HL-60/S4 treated with retinoic acid at 250 ng/mL for 4 days and 3 days (cell line): ENCODE measurements around the gene RALGAPB.
"Not testable (repeated sequence)": the region's sequence is repeated elsewhere in the genome, so short reads cannot be mapped to it uniquely, and the experiment has no call there.

Source experiments
- in situ Hi-C: fragments of 300-500 bp; cut with MboI; formaldehyde crosslinking; loops from 2 replicates; pipeline ENCODE4 v1.7.0; 2022; ENCODE audit warnings: low sequenced_read_pairs

Gene RALGAPB

DNA sequence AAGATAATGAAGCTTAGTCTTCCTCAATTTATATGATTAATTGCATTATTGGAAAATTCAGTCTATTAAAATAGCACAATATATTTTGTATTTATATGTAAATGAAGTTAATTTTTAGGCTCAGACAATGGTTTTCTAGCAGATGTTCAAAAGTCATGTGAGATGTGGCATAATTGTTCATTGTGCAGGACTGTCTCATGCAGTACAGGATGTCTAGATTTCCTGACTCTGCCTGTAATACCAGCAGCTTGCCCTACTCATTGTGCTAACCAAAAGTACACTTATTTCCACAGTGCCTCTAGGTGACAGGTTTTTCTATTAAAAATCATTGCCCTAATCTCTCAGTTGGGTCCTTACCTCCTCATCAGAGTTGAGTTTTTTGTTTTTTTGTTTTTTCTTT is 12.4 kb downstream of the RALGAPB start:
- in situ Hi-C loops: no loop called here

DNA sequence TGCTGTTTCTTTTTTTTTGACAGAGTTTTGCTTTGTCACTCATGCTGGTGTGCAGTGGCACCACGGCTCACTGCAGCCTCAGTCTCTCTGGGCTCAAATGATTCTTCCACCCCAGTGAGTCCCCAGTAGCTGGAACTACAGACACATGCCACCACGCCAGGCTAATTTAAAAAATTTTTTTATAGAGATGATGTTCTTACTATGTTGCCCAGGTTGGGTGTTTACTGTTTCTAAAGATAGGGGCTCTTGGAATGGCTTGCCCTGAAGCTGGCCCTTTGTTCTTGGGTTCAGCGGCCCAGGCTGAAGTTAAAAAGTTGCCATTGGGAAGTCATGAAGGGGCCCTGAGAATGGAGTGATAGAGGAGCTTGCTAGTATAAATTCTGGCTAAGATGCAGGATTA is 16.5 kb downstream of the RALGAPB start:
- in situ Hi-C loops: no loop called here

GRCh38 chr20:38497246-38497935 is 24.7 kb downstream of the RALGAPB start:
- in situ Hi-C loops: no loop called here

DNA sequence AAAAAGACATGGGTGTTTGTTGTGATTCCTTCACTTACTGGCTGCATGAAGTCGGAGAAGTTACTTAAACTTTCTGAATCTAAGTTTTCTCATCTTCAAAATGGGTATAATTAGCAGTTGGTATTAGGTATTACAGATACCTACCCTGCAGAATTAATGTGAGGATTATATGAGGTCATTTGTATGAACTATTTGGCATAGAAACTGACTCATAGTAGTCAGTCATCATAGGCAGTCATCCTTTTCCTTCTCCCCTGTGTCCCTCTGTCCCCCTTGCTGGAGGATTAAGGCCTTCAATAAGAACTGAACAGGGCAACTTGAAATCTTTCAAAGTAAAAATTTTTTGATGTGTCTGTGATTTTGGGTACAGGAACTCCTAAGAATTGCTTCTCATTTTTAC is 26.3 kb downstream of the RALGAPB start:
- in situ Hi-C loops: no loop called here

- in situ Hi-C loops: no loop called here
Measured at GRCh38 chr20:38499366-38499765, 26.7 kb downstream of the RALGAPB start.

DNA sequence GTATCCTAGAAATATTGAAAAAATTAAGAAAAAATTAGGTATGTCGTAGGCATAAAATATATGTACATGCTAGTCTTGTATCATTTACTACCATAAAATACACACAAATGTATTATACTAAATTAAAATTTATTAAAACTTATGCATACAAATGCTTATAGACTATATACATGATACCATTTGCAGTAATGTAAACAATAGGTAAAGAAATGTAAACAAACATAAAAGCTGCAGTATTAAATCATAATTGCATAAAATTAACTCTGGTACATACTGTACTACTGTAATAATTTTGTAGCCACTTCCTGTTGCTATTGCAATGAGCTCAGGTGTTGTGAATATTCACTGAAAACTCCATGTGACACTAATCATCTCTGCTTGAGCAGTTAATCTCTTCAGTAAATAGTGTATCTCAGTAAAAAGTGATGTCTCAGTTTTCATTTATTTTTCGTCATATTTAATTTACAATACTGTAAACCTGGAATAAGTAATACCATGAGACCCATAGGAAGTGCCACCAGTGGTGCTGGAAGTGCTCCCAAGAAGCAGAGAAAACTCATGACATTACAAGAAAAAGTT is 29.3 kb downstream of the RALGAPB start:
- in situ Hi-C loops: no loop called here

DNA sequence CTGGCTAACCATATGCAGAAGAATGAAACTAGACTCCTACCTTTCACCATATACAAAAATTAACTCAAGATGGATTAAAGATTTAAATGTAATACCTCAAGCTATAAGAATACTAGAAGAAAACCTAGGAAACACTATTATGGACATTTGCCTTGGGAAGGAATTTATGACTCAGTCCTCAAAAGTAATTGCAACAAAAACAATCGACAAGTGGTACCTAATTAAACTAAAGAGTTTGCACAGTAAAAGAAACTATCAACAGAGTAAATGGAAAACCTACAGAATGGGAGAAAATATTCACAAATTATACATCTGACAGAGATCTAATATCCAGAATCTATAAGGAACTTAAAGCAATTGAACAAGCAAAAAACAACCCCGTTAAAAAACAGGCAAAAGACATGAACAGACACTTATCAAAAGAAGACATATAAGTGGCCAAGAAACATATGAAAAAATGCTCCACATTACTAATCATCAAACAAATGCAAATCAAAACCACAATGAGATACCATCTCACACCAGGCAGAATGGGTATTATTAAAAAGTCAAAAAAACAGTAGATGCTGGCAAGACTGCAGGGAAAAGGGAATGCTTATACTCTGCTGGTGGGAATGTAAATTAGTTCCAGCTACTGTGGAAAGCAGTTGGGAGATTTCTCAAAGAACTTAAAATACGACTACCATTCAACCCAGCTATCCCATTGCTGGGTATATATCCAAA is 31.9 kb downstream of the RALGAPB start:
- in situ Hi-C loops: no loop called here

GRCh38 chr20:38505091-38505455 is 32.4 kb downstream of the RALGAPB start:
- in situ Hi-C loops: no loop called here

- in situ Hi-C loops: not testable (repeated sequence)
Measured at GRCh38 chr20:38511726-38512125, 39.1 kb downstream of the RALGAPB start.

GRCh38 chr20:38514185-38514584 is 41.5 kb downstream of the RALGAPB start:
- in situ Hi-C loops: no loop called here

DNA sequence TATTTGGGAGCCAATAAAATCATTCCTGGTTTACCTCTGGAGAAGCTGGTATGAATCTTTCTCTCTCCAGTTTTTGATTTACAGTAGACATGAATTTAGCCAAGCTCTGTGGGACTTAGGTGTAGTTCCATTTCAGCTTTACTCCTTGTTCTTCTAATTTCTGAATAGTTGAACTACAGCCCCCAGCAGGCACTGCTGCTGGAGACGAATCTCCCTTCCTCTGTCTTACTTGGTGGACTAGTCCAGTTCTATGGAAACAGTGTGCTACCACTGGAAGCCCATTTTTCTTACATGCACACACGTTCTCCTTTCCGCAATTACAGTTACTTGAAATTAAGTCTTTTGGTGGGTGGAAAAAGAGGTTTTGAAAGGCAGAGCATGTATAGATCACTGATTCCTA is 42.3 kb downstream of the RALGAPB start:
- in situ Hi-C loops: no loop called here

- in situ Hi-C loops: no loop called here
Measured at GRCh38 chr20:38515631-38516030, 43.0 kb downstream of the RALGAPB start.

- in situ Hi-C loops: no loop called here
Measured at GRCh38 chr20:38519426-38519825, 46.8 kb downstream of the RALGAPB start.

DNA sequence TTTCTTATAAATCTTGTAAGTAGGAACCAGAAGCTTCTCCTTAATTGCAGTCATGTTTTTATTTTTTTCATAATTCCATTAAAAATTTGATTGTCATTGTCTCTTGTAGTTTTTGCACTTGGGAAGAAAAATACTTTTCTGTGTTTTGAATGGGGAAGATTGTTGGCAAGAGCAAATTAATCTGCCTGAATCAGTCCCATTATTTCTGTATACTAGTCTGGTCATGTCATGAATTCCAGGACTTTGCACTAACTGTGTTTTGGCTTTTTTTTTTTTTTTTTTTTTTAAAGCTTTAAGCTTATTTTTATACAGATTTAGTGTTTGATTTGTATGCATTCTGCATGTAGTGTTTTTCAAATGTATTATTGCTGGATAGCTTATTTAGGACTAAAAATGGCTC is 47.6 kb downstream of the RALGAPB start:
- in situ Hi-C loops: no loop called here

DNA sequence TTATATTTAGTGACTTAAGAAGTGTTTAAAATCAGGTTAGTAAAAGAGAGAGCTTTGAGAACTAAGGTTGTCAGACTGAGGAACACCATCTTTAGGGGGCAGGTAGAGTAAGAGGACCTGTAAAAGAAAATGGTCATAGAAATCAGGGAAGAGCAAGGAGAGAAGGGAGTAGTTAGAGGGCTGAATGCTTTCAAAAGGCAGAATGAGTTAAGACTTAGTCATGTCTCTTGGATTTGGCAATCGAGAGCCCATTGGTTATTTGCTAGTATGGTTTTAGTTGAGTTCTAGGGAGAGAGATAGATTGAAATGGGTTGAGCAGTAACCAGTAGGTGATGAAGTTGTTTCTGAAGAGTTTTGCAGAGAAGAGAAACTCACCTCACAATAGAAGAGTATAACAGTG is 51.1 kb downstream of the RALGAPB start:
- in situ Hi-C loops: no loop called here

- in situ Hi-C loops: no loop called here
Measured at GRCh38 chr20:38528167-38528566, 55.5 kb downstream of the RALGAPB start.

GRCh38 chr20:38531021-38531420 is 58.4 kb downstream of the RALGAPB start:
- in situ Hi-C loops: no loop called here

GRCh38 chr20:38534756-38535155 is 62.1 kb downstream of the RALGAPB start:
- in situ Hi-C loops: no loop called here

GRCh38 chr20:38536310-38536709 is 63.7 kb downstream of the RALGAPB start:
- in situ Hi-C loops: no loop called here

DNA sequence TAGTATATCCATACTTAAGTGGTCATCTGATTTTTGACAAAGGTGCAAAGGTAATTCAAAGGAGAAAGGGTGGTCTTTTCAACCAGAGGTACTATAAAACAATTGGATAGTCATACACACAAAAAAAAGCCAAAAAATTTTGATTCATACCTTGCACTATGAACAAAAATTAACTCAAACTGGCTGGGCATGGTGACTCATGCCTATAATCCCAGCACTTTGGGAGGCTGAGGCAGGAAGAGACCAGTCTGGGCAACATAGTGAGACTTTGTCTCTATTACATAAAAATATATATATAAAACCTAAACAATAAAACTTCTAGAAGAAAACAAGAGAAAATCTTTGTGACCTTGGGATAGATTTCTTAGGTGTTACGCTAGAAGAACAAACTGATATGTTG is 64.5 kb downstream of the RALGAPB start:
- in situ Hi-C loops: no loop called here

- in situ Hi-C loops: no loop called here
Measured at GRCh38 chr20:38538789-38539188, 66.1 kb downstream of the RALGAPB start.
